Ishikawa (cell line): ENCODE results near the gene DIP2C.

ENCODE experiments used
- CEBPB ChIP-seq: IDR thresholded peaks from 2 replicates; pipeline ENCODE4 v1.6.1; 2012
- CREB1 ChIP-seq: IDR thresholded peaks from 2 replicates; pipeline ENCODE4 v1.6.1; 2012; ENCODE audit warnings: low read depth
- EGR1 ChIP-seq: IDR thresholded peaks from 2 replicates; pipeline ENCODE4 v1.6.1; 2012
- EP300 ChIP-seq: IDR thresholded peaks from 2 replicates; pipeline ENCODE4 v1.6.1; 2012; ENCODE audit warnings: borderline replicate concordance
- FOXM1 ChIP-seq: IDR thresholded peaks from 2 replicates; pipeline ENCODE4 v1.6.1; 2012; ENCODE audit warnings: low read depth, borderline replicate concordance
- MAX ChIP-seq: IDR thresholded peaks from 2 replicates; pipeline ENCODE4 v1.6.1; 2012
- NFIC ChIP-seq: IDR thresholded peaks from 2 replicates; pipeline ENCODE4 v1.6.1; 2012
- RAD21 ChIP-seq: IDR thresholded peaks from 2 replicates; pipeline ENCODE4 v1.6.1; 2012; ENCODE audit warnings: low read depth
- REST ChIP-seq: IDR thresholded peaks from 2 replicates; pipeline ENCODE4 v1.6.1; 2012; ENCODE audit warnings: low read depth, mild to moderate bottlenecking
- TAF1 ChIP-seq: IDR thresholded peaks from 2 replicates; pipeline ENCODE4 v1.6.1; 2012; ENCODE audit warnings: low read depth, mild to moderate bottlenecking
- TCF12 ChIP-seq: IDR thresholded peaks from 2 replicates; pipeline ENCODE4 v1.6.1; 2012; ENCODE audit warnings: low read depth
- TEAD4 ChIP-seq: IDR thresholded peaks from 2 replicates; pipeline ENCODE4 v1.6.1; 2012
- USF1 ChIP-seq: IDR thresholded peaks from 2 replicates; pipeline ENCODE4 v1.6.1; 2012
- YY1 ChIP-seq: IDR thresholded peaks from 2 replicates; pipeline ENCODE4 v1.6.1; 2012; ENCODE audit warnings: low read depth
- ZBTB7A ChIP-seq: IDR thresholded peaks from 2 replicates; pipeline ENCODE4 v1.6.1; 2012; ENCODE audit warnings: low read depth

Gene DIP2C

GRCh38 chr10:484925-485661 lies 204.4 kb downstream of the DIP2C start:
- no peak for TF ChIP-seq TAF1
- 0 out of 2 replicates have a peak, but pooled peaks have one; percentile 15 for TF ChIP-seq ZBTB7A
- TF ChIP-seq USF1, result no peak

GRCh38 chr10:484441-484924 lies 205.0 kb downstream of the DIP2C start:
- TF ChIP-seq EGR1, result no peak
- TF ChIP-seq YY1, result no peak
- no peak for TF ChIP-seq TAF1
- peak; percentile 59; the same call in 1 of the 2 replicates for TF ChIP-seq ZBTB7A

- TF ChIP-seq MAX (no peak), NFIC (no peak), CREB1 (no peak), USF1 (no peak), TAF1 (no peak), ZBTB7A (no peak), EGR1 (no peak), EP300 (no peak), FOXM1 (no peak), REST (no peak), TCF12 (no peak)
These were observed 206.2 kb downstream of the DIP2C start for GRCh38 chr10:483261-483660.

GRCh38 chr10:482848-483247 lies 206.6 kb downstream of the DIP2C start:
- TF ChIP-seq CEBPB (no peak), ZBTB7A (no peak)

GRCh38 chr10:482051-482501 lies 207.4 kb downstream of the DIP2C start:
- TF ChIP-seq MAX (no peak), EP300 (no peak), FOXM1 (no peak), YY1 (no peak), REST (no peak), NFIC (no peak), TEAD4 (no peak), CREB1 (no peak)

GRCh38 chr10:481628-482027 lies 207.8 kb downstream of the DIP2C start:
- no peak for TF ChIP-seq CEBPB
- no peak for TF ChIP-seq REST
- no peak for TF ChIP-seq CREB1
- TF ChIP-seq EP300, result no peak
- no peak for TF ChIP-seq ZBTB7A
- TF ChIP-seq TCF12, result no peak
- TF ChIP-seq TEAD4, result no peak
- TF ChIP-seq TAF1, result no peak
- TF ChIP-seq YY1, result no peak
- TF ChIP-seq USF1, result no peak
- TF ChIP-seq EGR1, result no peak
- no peak for TF ChIP-seq MAX
- no peak for TF ChIP-seq NFIC
- TF ChIP-seq FOXM1, result no peak
- TF ChIP-seq RAD21, result no peak
